Measurements from ENCODE around the gene NOSTRIN.
A peak's percentile ranks its signal among the peaks of the same experiment; 100 is the strongest.

Gene NOSTRIN

DNA sequence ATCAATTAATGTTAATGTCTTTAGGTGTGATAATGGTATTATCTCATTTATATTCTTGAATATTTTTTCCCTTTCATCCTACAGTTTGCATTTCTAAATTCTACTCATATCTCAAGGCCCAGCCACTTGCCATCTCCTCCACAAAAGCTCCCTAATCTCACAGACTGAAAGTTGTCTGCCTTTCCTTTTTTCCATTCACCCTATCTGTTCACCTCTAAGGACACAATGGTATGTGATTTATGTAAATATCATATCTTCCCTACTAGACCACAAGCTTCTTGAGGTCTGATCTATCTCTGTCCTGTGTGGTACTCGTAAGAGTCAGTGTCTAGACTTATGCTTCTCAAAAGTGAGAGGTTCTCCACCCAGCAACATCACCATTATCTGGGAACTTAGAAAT is 91.7 kb downstream of the NOSTRIN start:
- Mint-ChIP-seq H3K9me3 (no peaks in the 10 kb centered on the region), H3K27me3 (ENCODE audit: low read depth) (peaks cover 54% of the 10 kb centered on the region), H3K4me1 (ENCODE audit: low read depth) (peaks cover 8% of the 10 kb centered on the region), H3K4me3 (no peak overlapping the region), H3K36me3 (ENCODE audit: low read depth) (peaks cover 3% of the 10 kb centered on the region), H3K27ac (no peak overlapping the region)
- no peak for DNase-seq (ENCODE audit: low spot score)

DNA sequence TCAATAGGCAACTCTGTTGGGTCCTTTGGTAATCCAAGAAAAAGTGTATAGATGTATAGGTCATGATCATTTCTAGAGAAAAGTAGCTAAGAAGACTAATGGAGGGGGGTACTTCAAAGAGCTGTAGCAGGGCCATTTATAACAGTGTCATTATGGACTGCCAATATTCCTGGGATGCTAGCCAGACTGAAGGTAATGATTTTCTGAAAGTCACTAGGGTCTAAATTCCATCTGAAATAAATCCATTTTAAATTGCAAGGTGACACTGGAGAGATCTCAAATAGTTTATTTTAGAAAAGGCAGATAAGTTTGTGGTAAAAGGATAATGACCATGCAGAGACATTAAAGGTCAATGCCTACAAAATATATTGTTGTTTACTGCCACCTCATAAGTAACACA is 92.3 kb downstream of the NOSTRIN start:
- Mint-ChIP-seq H3K27me3 (ENCODE audit: low read depth) (peaks cover 60% of the 10 kb centered on the region), H3K36me3 (ENCODE audit: low read depth) (peaks cover 3% of the 10 kb centered on the region), H3K9me3 (no peaks in the 10 kb centered on the region), H3K27ac (no peak overlapping the region), H3K4me3 (no peak overlapping the region), H3K4me1 (ENCODE audit: low read depth) (peaks cover 6% of the 10 kb centered on the region)
- no peak for DNase-seq (ENCODE audit: low spot score)

DNA sequence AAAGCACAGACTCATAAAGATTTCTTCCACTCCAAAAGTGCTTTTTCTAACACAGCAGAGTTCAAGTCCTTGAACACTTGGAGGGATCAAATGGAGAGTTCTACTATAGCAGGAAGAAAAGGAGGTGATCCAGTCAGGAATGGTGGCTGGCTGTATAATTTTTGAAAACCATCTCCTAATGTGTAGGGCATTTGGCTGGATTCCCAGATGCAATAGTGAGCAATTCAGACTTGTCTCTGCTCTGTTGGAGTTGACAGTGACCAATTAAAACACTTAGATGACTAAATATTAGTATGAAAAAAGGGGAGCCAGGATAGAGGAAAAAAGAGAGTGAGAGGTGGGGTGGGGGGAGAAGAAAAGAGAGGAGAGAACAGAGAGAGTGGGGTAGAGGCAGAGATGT is 93.3 kb downstream of the NOSTRIN start:
- Mint-ChIP-seq H3K4me1 (ENCODE audit: low read depth) (peaks cover 2% of the 10 kb centered on the region), H3K36me3 (ENCODE audit: low read depth) (no peaks in the 10 kb centered on the region), H3K27ac (no peak overlapping the region), H3K9me3 (no peaks in the 10 kb centered on the region), H3K27me3 (ENCODE audit: low read depth) (peaks cover 64% of the 10 kb centered on the region), H3K4me3 (no peak overlapping the region)
- DNase-seq (ENCODE audit: low spot score): no peak

DNA sequence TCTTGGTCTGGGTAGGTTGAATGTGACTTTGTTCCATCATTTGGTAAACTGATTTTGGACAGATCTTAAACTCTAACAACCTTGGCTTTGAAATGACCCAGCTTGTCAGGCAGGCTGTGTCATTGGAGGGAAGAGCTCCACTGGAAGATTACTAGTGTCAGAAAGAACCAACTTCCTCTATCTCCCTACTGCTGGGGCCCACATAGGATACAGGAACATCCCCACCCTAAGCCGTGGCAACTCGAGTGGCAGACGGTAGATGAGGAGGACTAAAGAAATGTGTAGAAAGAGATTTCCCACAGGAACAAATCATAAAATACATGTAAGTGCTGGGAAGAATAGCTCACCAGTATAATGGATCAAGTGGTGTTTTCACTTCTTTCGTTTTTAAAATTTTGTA is 94.3 kb downstream of the NOSTRIN start:
- Mint-ChIP-seq H3K9me3 (no peaks in the 10 kb centered on the region), H3K27me3 (ENCODE audit: low read depth) (peaks cover 63% of the 10 kb centered on the region), H3K27ac (no peak overlapping the region), H3K36me3 (ENCODE audit: low read depth) (no peaks in the 10 kb centered on the region), H3K4me3 (no peak overlapping the region), H3K4me1 (ENCODE audit: low read depth) (peaks cover 1% of the 10 kb centered on the region)
- DNase-seq (ENCODE audit: low spot score): no peak

DNA sequence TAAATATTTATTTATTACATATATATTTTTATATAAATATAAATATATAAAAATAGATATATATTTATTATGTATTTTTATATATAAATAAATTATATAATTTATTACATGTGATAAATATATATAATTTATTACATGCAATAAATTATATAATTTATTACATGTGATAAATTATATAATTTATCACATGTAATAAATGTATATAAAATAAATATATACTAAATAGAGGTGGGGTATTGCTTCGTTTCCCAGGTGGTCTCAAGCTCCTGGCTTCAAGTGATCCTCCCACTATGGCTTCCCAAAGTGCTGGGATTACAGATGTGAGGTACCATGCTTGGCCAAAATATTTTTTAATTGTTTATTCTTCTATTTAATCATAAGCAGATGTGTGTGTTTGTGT is 95.0 kb downstream of the NOSTRIN start:
- Mint-ChIP-seq H3K36me3 (ENCODE audit: low read depth) (no peaks in the 10 kb centered on the region), H3K4me1 (ENCODE audit: low read depth) (peaks cover 1% of the 10 kb centered on the region), H3K27ac (no peak overlapping the region), H3K27me3 (ENCODE audit: low read depth) (peaks cover 59% of the 10 kb centered on the region), H3K4me3 (no peak overlapping the region), H3K9me3 (no peaks in the 10 kb centered on the region)
- DNase-seq (ENCODE audit: low spot score): no peak

DNA sequence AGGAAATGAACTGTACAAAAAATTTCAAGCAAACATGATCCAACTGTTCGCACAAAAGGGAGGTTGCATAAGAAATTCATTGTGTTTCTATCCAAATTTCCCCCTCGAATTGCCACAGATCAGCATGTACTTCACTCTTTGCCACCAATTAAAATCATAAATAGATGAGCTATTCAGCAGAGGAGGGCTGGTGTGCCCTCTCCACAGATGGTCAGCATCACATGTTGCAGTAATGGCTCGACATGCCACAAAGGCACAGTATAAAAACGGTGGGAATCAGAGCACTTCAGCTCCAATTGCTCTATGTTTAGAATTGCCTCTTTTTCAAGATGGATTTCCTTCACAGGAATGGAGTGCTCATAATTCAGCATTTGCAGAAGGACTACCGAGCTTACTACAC is 98.6 kb downstream of the NOSTRIN start, which contains the start of gene G6PC2:
Gene G6PC2 (plus strand): TSS at position 289 of the 400 bp plus-strand sequence. CDS start 41 bp downstream, at position 330.
- H3K4me1 Mint-ChIP-seq (ENCODE audit: low read depth): no peaks in the 10 kb centered on the region
- no peak within 1 kb of the TSS for H3K27ac Mint-ChIP-seq
- DNase-seq (ENCODE audit: low spot score): no peak
- H3K4me3 Mint-ChIP-seq: no peak within 1 kb of the TSS
- H3K36me3 Mint-ChIP-seq (ENCODE audit: low read depth): no peaks in the 10 kb centered on the region
- H3K27me3 Mint-ChIP-seq (ENCODE audit: low read depth): peaks cover 55% of the 10 kb centered on the region
- no peaks in the 10 kb centered on the region for H3K9me3 Mint-ChIP-seq

DNA sequence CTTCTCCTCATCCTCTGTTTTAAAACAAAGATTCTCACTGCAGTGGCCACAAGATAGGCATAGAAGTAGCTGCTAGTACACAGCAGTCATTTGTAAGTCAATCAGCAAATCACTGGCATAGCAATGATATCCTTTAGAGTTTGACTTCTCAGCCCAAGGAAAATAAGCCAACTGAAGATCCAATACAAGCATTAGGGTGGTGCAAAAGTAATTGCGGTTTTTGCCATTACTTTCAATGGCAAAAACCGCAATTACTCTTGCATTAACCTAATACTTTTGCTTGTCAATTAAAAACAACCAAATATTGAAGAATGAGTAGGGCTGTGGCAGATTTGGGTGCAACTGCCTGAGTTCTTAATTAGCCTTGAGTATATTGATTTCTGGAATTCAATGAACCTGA is 101.5 kb downstream of the NOSTRIN start:
- H3K27ac Mint-ChIP-seq: no peak overlapping the region
- no peaks in the 10 kb centered on the region for H3K36me3 Mint-ChIP-seq (ENCODE audit: low read depth)
- no peak overlapping the region for H3K4me3 Mint-ChIP-seq
- H3K27me3 Mint-ChIP-seq (ENCODE audit: low read depth): peaks cover 67% of the 10 kb centered on the region
- no peaks in the 10 kb centered on the region for H3K4me1 Mint-ChIP-seq (ENCODE audit: low read depth)
- no peaks in the 10 kb centered on the region for H3K9me3 Mint-ChIP-seq
- DNase-seq (ENCODE audit: low spot score): no peak

DNA sequence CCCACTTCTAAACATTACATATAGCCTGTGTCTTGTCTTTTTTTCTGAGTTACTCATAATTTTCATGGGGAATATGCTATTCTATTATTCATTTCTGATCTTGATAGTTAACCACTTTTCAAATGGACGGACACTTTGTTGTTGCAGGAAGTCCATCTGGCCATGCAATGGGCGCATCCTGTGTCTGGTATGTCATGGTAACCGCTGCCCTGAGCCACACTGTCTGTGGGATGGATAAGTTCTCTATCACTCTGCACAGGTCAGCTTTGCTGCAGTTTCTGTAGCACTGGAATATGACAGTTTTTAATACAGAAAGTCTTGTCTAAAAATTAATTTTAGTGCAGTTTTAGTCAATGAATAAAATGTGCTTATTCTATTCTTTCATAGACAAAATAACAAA is 101.9 kb downstream of the NOSTRIN start:
- no peaks in the 10 kb centered on the region for H3K4me1 Mint-ChIP-seq (ENCODE audit: low read depth)

DNA sequence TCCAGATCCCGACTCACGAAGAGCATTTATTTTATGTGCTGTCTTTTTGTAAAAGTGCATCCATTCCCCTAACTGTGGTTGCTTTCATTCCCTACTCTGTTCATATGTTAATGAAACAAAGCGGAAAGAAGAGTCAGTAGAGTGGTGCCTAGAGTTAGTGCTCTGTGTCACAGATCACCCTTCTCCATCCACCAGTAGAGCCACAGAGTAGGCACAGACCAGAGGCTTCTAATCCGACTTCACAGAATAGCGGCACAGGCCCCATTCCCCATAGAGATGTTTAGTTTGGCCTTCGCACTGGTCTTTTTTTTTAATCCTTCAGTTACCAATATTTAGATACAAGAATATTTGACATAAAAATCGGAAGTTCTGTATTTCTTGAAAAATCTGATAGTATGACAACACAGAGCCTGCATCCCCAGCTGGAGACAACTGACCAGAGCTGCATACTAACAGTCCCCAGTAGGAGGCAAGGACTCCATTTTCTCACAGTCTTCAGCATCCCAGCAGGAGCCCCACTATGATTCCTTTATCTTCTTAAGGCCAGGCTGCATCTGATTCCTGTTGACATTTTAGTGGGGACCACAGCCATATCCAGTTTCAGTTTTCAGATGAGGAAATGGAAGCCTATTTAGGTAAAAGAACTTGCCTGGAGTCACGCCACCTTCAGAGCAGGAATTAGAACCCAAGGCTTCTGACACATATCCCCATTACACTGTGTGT is 105.7 kb downstream of the NOSTRIN start:
- H3K9me3 Mint-ChIP-seq: no peaks in the 10 kb centered on the region
- H3K36me3 Mint-ChIP-seq (ENCODE audit: low read depth): no peaks in the 10 kb centered on the region
- H3K4me1 Mint-ChIP-seq (ENCODE audit: low read depth): peaks cover 3% of the 10 kb centered on the region
- no peak for DNase-seq (ENCODE audit: low spot score)
- H3K27ac Mint-ChIP-seq: no peak overlapping the region
- peaks cover 69% of the 10 kb centered on the region for H3K27me3 Mint-ChIP-seq (ENCODE audit: low read depth)
- H3K4me3 Mint-ChIP-seq: no peak overlapping the region

More for the DNA sequence above, 101.9 kb downstream of the NOSTRIN start:
- no peaks in the 10 kb centered on the region for H3K36me3 Mint-ChIP-seq (ENCODE audit: low read depth)
- no peak for DNase-seq (ENCODE audit: low spot score)
- H3K4me3 Mint-ChIP-seq: no peak overlapping the region
- H3K27ac Mint-ChIP-seq: no peak overlapping the region
- no peaks in the 10 kb centered on the region for H3K9me3 Mint-ChIP-seq
- H3K27me3 Mint-ChIP-seq (ENCODE audit: low read depth): peaks cover 67% of the 10 kb centered on the region

DNA sequence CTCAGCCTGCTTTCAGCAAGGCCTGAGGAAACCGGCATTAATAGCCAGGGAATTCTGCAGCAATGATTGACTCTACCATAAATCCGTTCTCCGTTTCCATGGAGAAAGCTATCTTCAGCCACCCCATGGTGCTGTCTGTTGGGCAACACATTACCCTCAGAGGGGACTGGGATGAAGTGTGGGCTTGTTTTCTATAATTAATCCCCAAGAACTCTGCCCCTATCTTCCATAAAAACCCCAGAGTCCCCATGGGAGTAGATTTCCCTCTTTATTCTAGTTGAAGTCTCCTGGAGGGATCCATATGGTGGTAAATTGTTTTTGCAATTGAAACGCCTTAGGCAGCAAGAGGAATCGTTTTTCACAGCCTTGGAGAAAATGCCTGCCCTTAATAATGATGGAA is 107.9 kb downstream of the NOSTRIN start:
- peaks cover 70% of the 10 kb centered on the region for H3K27me3 Mint-ChIP-seq (ENCODE audit: low read depth)
- peaks cover 4% of the 10 kb centered on the region for H3K4me1 Mint-ChIP-seq (ENCODE audit: low read depth)
- H3K9me3 Mint-ChIP-seq: peaks cover 16% of the 10 kb centered on the region
- peaks cover 7% of the 10 kb centered on the region for H3K36me3 Mint-ChIP-seq (ENCODE audit: low read depth)
- no peak for DNase-seq (ENCODE audit: low spot score)
- no peak overlapping the region for H3K4me3 Mint-ChIP-seq
- no peak overlapping the region for H3K27ac Mint-ChIP-seq

DNA sequence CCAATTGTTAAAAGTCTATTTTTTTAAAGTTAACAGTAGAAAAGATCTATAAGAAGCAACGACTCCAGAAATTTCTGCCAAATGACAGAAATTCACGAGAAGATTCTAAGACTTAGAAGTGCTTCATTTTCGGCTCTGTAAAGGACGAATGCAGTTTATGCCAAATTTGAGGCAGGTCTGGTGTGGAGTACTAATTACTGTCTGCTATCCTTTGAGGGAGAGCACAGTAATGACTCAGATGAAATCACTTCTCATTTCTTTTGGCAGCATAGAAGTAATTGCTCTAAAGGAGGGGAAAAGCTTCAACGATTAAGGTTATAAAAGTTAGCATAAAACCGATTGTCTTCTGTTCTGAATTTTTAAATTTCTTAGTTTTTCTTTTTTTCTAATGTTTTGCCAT is 110.0 kb downstream of the NOSTRIN start:
- Mint-ChIP-seq H3K9me3 (peaks cover 26% of the 10 kb centered on the region), H3K36me3 (ENCODE audit: low read depth) (peaks cover 16% of the 10 kb centered on the region), H3K27ac (no peak overlapping the region), H3K4me1 (ENCODE audit: low read depth) (peaks cover 11% of the 10 kb centered on the region), H3K4me3 (peak overlapping the region; percentile 50), H3K27me3 (ENCODE audit: low read depth) (peaks cover 55% of the 10 kb centered on the region)
- DNase-seq (ENCODE audit: low spot score): no peak

DNA sequence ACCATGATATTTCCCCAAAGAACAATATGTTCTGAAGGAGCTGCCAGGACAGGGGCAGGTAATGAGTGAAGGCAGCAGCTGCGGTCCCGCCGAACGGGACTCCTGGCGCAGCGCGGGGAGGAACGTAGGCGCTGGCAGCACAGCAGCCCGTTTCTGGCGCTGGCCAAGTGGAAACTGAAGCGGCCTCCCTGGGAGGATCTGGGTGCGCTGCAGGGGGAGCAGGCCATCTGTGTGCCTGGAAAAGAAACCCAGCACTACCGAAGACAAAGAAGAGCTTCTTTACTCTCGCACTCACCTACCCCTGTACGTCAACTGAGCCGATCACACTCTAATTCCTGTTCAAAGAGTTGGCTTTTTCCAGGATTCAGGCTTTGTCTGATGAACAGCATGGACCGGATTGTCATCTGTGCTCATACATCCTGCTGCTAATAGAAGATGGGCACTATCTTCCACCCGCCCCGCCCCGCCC is 110.5 kb downstream of the NOSTRIN start:
- H3K4me3 Mint-ChIP-seq: peak overlapping the region; percentile 50
- H3K27ac Mint-ChIP-seq: no peak overlapping the region
- H3K27me3 Mint-ChIP-seq (ENCODE audit: low read depth): peaks cover 55% of the 10 kb centered on the region
- H3K36me3 Mint-ChIP-seq (ENCODE audit: low read depth): peaks cover 16% of the 10 kb centered on the region
- no peak for DNase-seq (ENCODE audit: low spot score)
- peaks cover 26% of the 10 kb centered on the region for H3K9me3 Mint-ChIP-seq
- H3K4me1 Mint-ChIP-seq (ENCODE audit: low read depth): peaks cover 11% of the 10 kb centered on the region

DNA sequence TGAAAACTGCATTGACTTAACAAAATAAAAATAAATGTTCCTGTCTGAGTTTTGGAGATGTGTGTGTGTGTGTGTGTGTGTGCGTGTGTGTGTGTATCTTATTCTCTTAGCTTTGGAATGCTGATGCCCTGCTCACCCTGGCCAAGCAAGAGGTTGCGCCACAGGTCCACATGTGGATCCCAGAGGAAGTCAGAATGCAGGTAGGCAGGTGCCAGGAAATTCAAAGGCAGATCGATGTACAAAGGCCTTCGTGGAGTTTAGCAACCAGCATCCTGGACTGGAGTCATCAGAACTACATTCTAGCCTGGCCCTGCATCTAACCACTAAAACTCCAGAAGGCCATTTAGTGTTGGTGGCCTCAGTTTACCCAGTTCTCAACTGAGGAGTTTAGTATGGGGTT is 111.1 kb downstream of the NOSTRIN start:
- Mint-ChIP-seq H3K27me3 (ENCODE audit: low read depth) (peaks cover 58% of the 10 kb centered on the region), H3K4me1 (ENCODE audit: low read depth) (peaks cover 12% of the 10 kb centered on the region), H3K4me3 (no peak overlapping the region), H3K36me3 (ENCODE audit: low read depth) (peaks cover 16% of the 10 kb centered on the region), H3K27ac (no peak overlapping the region), H3K9me3 (peaks cover 26% of the 10 kb centered on the region)
- no peak for DNase-seq (ENCODE audit: low spot score)
